ENCODE data around the gene PPP1R12A.
"Not testable (repeated sequence)": the region's sequence is repeated elsewhere in the genome, so short reads cannot be mapped to it uniquely, and the experiment has no call there.

The PPP1R12A gene

GRCh38 chr12:79886917-79887519, 47.9 kb downstream of the PPP1R12A start:
- no peak for DNase-seq

GRCh38 chr12:79885911-79886490, 48.9 kb downstream of the PPP1R12A start:
- DNase-seq, result no peak

DNA sequence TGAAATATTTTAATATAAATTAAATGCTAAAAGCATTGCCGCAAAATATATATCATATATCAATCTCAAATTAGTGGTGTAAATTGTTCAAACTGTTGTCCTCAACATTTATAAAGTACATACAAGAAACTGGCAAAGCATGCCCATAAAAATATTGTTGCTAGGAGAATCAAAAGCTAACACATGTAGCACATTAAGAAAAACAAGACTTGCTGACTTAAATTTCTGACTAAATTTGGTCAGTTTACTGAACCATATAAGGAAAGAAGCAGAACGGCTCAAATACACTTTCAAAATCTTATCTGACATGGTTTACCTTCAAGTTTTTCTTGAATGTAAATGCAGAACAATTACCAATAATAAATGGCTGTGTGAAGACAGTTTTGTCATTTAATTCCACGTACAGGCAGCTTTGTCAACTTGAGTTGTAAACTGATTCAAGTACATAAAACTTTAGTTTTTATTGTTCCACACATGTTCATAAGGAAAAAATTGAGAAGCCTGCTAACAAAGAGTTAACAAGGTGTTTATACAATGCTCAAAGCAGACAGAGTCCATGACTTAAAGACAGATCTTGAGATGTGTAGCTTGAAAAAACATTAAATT, 50.4 kb downstream of the PPP1R12A start:
- DNase-seq, result no peak

DNA sequence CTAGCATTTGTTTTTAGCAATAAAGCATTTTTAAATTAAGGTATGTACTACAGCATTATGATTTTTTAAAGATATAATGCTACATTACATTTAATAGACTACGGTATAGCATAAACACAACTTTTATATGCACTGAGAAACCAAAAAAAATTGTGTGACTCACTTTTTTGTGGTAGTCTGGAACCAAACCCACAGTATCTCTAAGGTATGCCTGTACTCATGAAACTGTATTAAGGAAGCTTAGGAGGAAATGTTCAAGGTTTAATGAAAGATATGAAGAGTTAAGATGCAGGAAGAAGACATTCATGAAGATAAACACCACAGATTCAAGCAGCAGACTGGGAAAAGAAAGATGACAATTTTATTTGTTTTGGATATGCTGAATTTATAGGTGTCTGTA, 51.7 kb downstream of the PPP1R12A start:
- no peak for DNase-seq

DNA sequence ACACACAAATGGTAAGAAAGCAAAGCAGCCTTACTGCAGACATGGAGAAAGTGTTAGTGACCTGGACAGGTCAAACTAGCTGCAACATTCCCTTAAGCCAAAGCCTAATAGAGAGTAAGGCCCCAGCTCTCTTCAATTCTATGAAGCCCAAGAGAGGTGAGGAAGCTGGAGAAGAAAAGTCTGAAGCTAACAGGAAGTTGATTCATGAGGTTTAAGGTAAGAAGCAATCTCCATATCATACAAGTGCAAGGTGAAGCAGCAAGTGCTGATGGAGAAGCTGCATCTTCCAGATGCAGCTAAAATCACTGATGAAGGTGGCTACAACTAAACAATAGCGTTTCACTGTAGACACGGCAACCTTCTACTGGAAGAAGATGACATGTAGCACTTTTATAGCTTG, 53.5 kb downstream of the PPP1R12A start:
- DNase-seq, result no peak

GRCh38 chr12:79878506-79878905, 56.4 kb downstream of the PPP1R12A start:
- not testable (repeated sequence) for DNase-seq

DNA sequence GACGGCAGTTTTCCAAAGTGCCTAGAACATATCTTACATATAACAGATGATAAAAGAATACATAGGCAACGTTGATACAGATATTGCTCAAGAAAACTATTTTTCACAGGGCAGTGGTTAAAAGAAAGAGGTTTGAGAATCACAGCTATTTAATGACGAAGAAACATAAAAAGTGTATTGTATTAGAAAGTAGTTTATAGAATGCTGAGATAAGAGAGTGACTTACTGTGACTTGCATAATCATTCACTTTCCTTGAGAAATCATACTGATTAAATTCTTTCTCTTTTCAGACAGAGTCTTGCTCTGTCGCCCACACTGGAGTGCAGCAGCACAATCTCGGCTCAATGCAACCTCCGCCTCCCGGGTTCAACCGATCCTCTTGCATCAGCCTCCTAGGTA, 57.7 kb downstream of the PPP1R12A start:
- DNase-seq, result no peak

GRCh38 chr12:79874665-79875064, 60.2 kb downstream of the PPP1R12A start:
- DNase-seq, result no peak

- no peak for DNase-seq
Observed at GRCh38 chr12:79873201-79873600, 61.7 kb downstream of the PPP1R12A start.

- DNase-seq, result no peak
Observed at GRCh38 chr12:79871621-79872020, 63.3 kb downstream of the PPP1R12A start.

GRCh38 chr12:79870916-79871315, 64.0 kb downstream of the PPP1R12A start:
- no peak for DNase-seq

DNA sequence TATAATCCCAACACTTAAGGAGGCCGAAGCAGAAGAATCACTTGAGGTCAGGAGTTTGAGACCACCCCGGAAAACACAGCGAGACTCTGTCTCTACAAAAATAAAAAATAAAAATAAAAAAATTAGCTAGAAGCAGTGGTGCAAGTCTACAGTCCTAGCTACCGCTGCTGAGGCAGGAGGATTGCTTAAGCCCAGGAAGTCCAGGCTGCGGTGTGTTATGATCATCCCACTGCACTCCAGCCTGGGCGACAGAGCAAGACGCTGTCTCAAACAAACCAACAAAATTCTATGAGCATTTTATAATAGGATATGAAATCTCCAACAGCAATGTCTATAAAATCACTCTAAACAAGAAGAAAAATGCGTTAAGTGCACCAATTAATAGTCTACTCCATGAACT, 75.3 kb downstream of the PPP1R12A start:
- DNase-seq, result no peak

- no peak for DNase-seq
Observed at GRCh38 chr12:79858518-79858917, 76.4 kb downstream of the PPP1R12A start.

DNA sequence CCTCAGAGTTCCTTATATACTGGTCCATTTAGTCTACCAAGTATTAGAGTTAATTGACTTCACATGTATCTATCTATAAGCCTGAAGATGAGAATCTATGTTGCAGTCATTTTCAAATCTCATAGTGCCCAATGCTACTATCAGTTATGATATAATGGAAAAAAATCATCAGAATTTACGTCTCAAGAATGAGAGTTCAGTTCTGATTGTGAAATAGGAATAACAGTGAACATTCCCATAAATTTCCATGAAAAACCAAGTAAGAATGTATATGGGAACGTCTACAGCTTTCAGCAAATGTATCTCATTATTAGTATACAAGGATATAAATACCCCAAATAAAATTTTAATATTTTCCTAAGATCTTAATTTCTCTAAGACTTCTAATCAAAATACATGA, 77.2 kb downstream of the PPP1R12A start:
- no peak for DNase-seq

DNA sequence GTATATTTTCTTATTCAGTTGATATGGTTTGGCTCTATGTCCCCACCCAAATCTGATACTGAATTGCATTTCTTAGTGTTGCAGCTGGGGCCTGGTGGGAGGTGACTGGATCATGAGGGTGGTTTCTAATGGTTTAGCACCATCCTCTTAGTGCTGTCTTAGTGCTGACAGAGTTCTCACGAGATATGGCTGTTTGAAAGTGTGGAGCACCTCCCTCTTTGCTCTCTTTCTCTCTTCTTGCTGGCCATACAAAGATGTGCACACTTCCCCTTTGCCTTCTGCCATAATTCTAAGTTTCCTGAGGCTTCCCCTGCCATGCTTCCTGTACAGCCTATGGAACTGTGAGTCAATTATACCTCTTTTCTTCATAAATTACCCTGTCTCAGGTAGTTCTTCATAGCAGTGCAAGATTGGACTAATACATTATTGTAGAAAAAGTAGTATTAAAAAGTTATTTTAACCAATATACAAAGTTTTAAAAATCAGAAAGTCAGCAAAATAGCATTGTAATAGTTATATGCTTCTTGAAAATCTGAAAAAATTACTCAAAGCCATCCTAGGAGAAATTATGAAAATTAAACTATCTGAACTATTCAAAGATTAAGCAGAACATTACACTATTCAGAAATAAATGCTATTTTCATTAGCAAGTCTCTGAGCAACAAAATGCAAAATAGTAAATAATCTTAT, 84.1 kb downstream of the PPP1R12A start:
- no peak for DNase-seq

DNA sequence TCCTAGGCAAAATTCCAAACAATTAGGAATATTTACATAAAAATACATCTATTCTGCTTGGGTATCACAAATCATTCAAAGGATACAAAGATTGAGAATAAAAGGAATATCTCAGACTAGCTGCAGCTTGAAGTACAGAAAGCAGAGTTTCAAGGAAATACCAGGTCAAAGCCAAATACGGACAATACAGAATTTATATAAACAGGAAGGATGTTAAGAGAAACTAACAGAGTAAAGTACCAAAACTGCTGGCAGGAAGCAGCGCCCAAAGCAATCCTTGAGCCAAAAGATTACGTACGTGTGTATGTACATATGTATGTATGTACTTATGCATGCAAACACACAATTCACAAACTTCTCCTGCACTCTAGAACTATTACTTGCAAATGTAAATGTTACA, 86.6 kb downstream of the PPP1R12A start:
- no peak for DNase-seq

GRCh38 chr12:79847417-79847816, 87.5 kb downstream of the PPP1R12A start:
- DNase-seq, result no peak

- no peak for DNase-seq
Observed at GRCh38 chr12:79844693-79845092, 90.2 kb downstream of the PPP1R12A start.

DNA sequence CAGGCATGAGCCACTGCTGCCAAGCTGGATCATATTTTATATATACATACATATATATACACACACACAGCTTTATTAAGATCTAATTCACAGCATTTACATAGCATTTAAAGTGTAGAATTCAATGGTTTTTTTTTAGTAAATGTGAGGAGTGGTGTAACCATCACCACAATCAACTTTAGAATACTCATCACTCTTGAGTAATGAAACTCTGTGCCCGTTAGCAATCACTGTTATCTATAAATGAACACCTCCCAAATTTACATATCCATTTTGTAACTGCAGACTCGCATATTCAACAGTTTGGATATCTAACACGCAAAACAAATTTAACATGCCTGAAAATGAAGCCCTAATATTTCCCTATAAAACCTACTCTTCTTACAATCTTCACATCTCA, 90.9 kb downstream of the PPP1R12A start:
- DNase-seq, result no peak

DNA sequence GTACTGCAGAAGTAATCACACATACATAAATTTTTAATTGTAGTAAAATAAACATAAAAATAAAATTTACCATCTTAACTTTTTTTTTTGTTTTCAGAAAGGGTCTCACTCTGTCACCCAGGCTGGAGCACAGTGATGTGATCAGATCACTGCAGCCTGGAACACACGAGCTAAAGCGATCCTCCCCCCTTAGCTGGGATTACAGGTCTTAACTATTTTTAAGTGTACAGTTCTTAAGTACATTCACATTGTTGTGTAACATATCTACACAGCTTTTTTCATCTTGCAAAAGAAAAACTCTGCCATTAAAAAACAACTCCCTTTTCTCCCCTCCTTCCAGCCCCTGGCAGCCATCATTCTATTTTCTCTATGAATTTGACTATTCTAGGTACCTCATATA, 92.3 kb downstream of the PPP1R12A start:
- no peak for DNase-seq

DNA sequence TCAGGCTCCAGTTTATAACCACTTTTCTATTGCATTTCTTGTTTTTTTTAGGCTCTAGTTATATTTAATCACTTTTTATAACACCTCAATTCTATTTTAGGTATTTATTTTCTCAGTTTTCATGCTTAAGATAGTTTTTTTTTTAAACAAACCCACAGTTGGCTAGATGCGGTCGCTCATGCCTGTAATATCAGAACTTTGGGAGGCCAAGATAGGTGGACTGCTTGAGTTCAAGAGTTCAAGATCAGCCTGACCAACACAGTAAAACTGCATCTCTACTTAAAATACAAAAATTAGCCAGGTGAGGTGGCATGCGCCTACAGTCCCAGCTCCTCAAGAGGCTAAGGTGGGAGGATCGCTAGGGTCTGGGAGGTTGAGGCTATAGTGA, 93.0 kb downstream of the PPP1R12A start:
- no peak for DNase-seq

DNA sequence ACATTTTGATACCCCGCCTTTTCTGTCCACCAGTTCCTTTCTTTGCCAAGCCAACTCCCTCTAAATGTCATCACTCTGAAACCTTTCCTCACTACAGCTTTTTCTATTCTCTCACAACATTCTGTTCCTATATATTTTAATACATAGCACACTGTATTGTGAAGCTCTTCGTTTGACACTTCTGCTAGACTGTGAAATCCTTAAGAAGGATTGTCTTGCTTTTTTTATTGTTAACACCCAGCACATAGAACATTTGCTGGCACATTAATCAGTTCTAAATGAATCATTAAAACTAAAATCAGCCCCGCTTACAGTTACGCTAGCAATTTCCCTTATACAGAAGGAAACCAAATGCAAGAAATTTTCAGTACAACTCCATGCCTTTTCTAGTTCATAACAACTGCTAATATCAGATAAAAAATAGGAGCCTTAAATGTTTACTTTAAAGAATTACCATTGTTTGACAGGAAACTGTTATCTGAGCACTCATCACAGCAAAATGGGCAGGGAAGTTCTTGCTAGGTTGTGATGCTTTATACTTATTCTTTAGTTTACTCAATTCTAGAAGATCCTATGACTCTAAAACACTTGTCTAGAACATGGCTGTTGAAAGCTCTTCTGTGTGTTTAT, 93.5 kb downstream of the PPP1R12A start:
- DNase-seq, result no peak

DNA sequence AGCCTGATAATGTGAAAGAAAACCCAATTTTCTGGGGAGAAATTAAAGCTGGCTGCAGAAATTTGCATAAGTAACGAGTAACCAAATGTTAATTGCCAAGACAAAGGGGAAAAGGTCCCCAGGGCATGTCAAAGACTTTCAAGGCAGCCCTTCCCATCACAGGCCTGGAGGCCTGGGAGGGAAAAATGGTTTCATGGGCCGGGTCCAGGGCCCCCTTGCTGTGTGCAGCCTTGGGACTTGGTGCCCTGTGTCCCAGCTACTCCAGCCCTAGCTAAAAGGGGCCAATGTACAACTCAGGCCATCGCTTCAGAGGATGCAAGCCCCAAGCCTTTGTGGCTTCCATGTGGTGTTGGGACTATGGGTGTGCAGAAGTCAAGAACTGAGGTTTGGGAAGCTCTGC, 96.5 kb downstream of the PPP1R12A start:
- no peak for DNase-seq

- DNase-seq, result no peak
Observed at GRCh38 chr12:79837575-79837974, 97.3 kb downstream of the PPP1R12A start.
